Keratinocyte (primary cell): ENCODE measurements around the gene EPB41L4B. TPM values are rescaled to one million over a fixed set of nuclear protein-coding genes. Genes with fewer than 3 reads are reported as not detected.

ENCODE experiments used
- DNase-seq: peaks from one replicate; pipeline ENCODE4 v3.0.0-alpha.2; 2011; ENCODE audit warnings: low read depth, missing footprints, low spot score
- FAIRE-seq: peaks from 2 replicates; lab custom pipeline; 2011; peaks lifted over from hg19 to GRCh38; lab: Jason Lieb, UNC
- H2AFZ ChIP-seq: 2 replicates; pipeline ENCODE4 v1.6.0; 2012; ENCODE audit warnings: low read length, control low read depth, inconsistent platforms; ENCODE audit not compliant: control insufficient read depth
- H3K27ac ChIP-seq: 2 replicates; pipeline ENCODE4 v1.5.1; 2011; ENCODE audit warnings: low read length; ENCODE audit not compliant: control insufficient read depth, insufficient read depth
- H3K27me3 ChIP-seq: 3 replicates; pipeline ENCODE4 v1.6.0; 2011; ENCODE audit warnings: low read length; ENCODE audit not compliant: control insufficient read depth, insufficient read depth; ENCODE audit errors: extremely low read depth
- H3K36me3 ChIP-seq, 2 experiments: 2 replicates in 1 of 2; 3 replicates in 1 of 2; pipeline ENCODE4 v1.5.1; 2011; ENCODE audit warnings: low read length in 2 of 2, mild to moderate bottlenecking in 1 of 2; ENCODE audit not compliant: control insufficient read depth in 2 of 2, insufficient read depth in 2 of 2; ENCODE audit errors: extremely low read depth in 1 of 2
- H3K4me1 ChIP-seq: 3 replicates; pipeline ENCODE4 v1.5.1; 2011; ENCODE audit warnings: low read length; ENCODE audit not compliant: control insufficient read depth, insufficient read depth; ENCODE audit errors: extremely low read depth
- H3K4me2 ChIP-seq: 3 replicates; pipeline ENCODE4 v1.6.0; 2011; ENCODE audit warnings: low read depth, low read length; ENCODE audit not compliant: control insufficient read depth, insufficient read depth; ENCODE audit errors: extremely low read depth
- H3K4me3 ChIP-seq, 3 experiments: fragments of 200-600 bp in 1 of 3; sonication (generic) in 1 of 3; 2 replicates in 2 of 3; 3 replicates in 1 of 3; pipeline ENCODE4 v1.5.1; 2011 to 2016; ENCODE audit warnings: low read length in 3 of 3, mild to moderate bottlenecking in 3 of 3, control low read depth in 2 of 3, inconsistent platforms in 1 of 3, low read depth in 1 of 3, mixed read lengths in 1 of 3, mixed run types in 1 of 3, moderate library complexity in 1 of 3; ENCODE audit not compliant: control insufficient read depth in 2 of 3, insufficient read depth in 2 of 3; ENCODE audit errors: extremely low read depth in 1 of 3
- H3K79me2 ChIP-seq: 2 replicates; pipeline ENCODE4 v1.6.0; 2012; ENCODE audit warnings: low read length; ENCODE audit not compliant: control insufficient read depth, insufficient read depth
- H3K9ac ChIP-seq: 3 replicates; pipeline ENCODE4 v1.6.0; 2011; ENCODE audit warnings: low read length; ENCODE audit not compliant: control insufficient read depth, insufficient read depth; ENCODE audit errors: extremely low read depth
- H3K9me1 ChIP-seq: 3 replicates; pipeline ENCODE4 v1.6.0; 2011; ENCODE audit warnings: low read length; ENCODE audit not compliant: control insufficient read depth, insufficient read depth; ENCODE audit errors: extremely low read depth
- H3K9me3 ChIP-seq: 2 replicates; pipeline ENCODE4 v1.5.1; 2012; ENCODE audit warnings: low read depth, low read length; ENCODE audit not compliant: control insufficient read depth
- H4K20me1 ChIP-seq: 3 replicates; pipeline ENCODE4 v1.6.0; 2011; ENCODE audit warnings: low read length; ENCODE audit not compliant: control insufficient read depth, insufficient read depth; ENCODE audit errors: extremely low read depth
- EZH2 ChIP-seq: IDR thresholded peaks from one replicate; pipeline ENCODE4 v1.6.1; 2012; ENCODE audit warnings: inconsistent platforms, mild to moderate bottlenecking, low read length, moderate library complexity
- dilution Hi-C: fragments of 300-500 bp; cut with MboI; formaldehyde crosslinking; loops from one replicate; pipeline ENCODE4 v1.7.0; 2020; ENCODE audit warnings: low sequenced_read_pairs; ENCODE audit not compliant: extremely low pct_ligation_motif_present
- polyA plus RNA-seq, 5 experiments: library from polyadenylated mRNA; depleted of rRNA in 3 of 5; stranded (reverse) in 3 of 5; stranded (forward) in 1 of 5; unstranded in 1 of 5; fragments of >200 nt; gene quantifications; 1 replicate in 1 of 5; 2 replicates in 3 of 5; 3 replicates in 1 of 5; pipeline versions ENCODE4 v1.2.1 to v1.2.3, GENCODE V29; 2011 to 2012; ENCODE audit warnings: missing spikeins in 2 of 5, low read depth in 1 of 5, low replicate concordance in 1 of 5
- TF ChIP-seq, protein P1 (sequence below), 3 experiments: IDR thresholded peaks in 1 of 3; conservative IDR thresholded peaks in 1 of 3; optimal IDR thresholded peaks in 1 of 3; 2 replicates in 2 of 3; 3 replicates in 1 of 3; pipeline versions ENCODE3 to v1.5.1; 2011; ENCODE audit warnings: low read length in 3 of 3, mild to moderate bottlenecking in 3 of 3, moderate library complexity in 2 of 3, control low read depth in 1 of 3, inconsistent platforms in 1 of 3; ENCODE audit not compliant: insufficient read depth in 2 of 3; ENCODE audit errors: extremely low read depth in 1 of 3

EPB41L4B gene
- polyA plus RNA-seq, 1 donor (not counting 4 experiments of a cell fraction or from before 2014, with no cell fraction given), result 13.7 TPM

DNA sequence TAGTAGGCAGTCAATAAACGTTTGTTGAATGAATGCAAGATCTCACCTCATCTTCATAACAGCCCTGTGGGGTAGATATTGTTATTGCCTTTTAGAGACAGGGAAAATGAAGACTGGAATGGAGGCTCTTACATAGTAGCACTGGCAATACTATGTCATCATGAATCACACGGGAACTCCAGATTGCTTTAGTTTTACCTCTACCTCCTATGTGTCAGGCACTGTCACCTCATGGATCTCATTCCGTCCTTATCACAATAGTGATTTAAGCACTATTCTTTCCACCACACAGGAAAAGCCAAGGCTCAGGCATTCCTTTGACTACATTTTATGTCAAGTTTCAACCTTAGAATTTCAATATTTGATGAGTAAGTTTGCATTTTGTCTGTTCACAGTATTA, 2.9 kb upstream of the EPB41L4B start:
- H3K4me1 ChIP-seq, result peaks cover 22% of the 10 kb centered on the region
- no peak overlapping the region for H3K9ac ChIP-seq
- DNase-seq, result no peak
- no peak overlapping the region for H3K4me3 ChIP-seq
- no peak overlapping the region for H3K4me2 ChIP-seq
- no peaks in the 10 kb centered on the region for H3K36me3 ChIP-seq
- TF ChIP-seq, protein P1, sequence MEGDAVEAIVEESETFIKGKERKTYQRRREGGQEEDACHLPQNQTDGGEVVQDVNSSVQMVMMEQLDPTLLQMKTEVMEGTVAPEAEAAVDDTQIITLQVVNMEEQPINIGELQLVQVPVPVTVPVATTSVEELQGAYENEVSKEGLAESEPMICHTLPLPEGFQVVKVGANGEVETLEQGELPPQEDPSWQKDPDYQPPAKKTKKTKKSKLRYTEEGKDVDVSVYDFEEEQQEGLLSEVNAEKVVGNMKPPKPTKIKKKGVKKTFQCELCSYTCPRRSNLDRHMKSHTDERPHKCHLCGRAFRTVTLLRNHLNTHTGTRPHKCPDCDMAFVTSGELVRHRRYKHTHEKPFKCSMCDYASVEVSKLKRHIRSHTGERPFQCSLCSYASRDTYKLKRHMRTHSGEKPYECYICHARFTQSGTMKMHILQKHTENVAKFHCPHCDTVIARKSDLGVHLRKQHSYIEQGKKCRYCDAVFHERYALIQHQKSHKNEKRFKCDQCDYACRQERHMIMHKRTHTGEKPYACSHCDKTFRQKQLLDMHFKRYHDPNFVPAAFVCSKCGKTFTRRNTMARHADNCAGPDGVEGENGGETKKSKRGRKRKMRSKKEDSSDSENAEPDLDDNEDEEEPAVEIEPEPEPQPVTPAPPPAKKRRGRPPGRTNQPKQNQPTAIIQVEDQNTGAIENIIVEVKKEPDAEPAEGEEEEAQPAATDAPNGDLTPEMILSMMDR (optimal IDR thresholded peaks at IDR 0.05 in 1 of 3, IDR thresholded peaks at IDR 0.05 in 1 of 3, conservative IDR thresholded peaks at IDR 0.05 in 1 of 3; ENCODE audit: extremely low read depth in 1 of 3, insufficient read depth in 2 of 3, low read length in 3 of 3), result no peak
- TF ChIP-seq EZH2, result no peak
- H3K79me2 ChIP-seq, result no peaks in the 10 kb centered on the region
- no peak overlapping the region for H3K27ac ChIP-seq
- no peaks in the 10 kb centered on the region for H3K27me3 ChIP-seq
- no peak overlapping the region for H2AFZ ChIP-seq
- dilution Hi-C loops, result no loop called here
- no peak for FAIRE-seq
- H4K20me1 ChIP-seq, result no peaks in the 10 kb centered on the region
- H3K9me3 ChIP-seq, result no peaks in the 10 kb centered on the region
- H3K9me1 ChIP-seq, result peaks cover 2% of the 10 kb centered on the region

DNA sequence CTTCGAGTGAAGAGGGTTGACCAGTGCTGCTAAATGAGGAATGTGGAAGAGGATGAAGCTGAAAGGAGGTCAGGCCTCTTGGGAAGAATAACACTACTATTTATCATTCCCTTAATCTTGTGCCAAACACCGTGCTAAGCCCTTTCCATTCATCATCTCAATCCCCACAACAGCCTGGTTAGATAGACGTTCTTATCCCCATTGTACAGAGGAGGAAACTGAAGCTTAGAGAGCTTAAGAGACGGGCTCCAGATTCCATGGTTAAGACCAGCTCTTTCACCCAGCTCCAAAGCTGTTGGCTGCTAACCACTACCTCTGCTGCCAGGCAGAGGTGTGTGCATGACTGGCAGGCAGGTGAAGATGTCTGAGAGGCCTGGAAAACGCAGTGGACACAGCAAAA, 868 bp upstream of the EPB41L4B start:
- Histone ChIP-seq H3K27ac (no peak overlapping the region), H3K9me3 (no peaks in the 10 kb centered on the region), H3K9me1 (peaks cover 7% of the 10 kb centered on the region), H4K20me1 (no peaks in the 10 kb centered on the region), H3K4me3 (no peak overlapping the region), H2AFZ (no peak overlapping the region), H3K36me3 (no peaks in the 10 kb centered on the region), H3K4me2 (no peak overlapping the region), H3K27me3 (no peaks in the 10 kb centered on the region), H3K9ac (no peak overlapping the region), H3K79me2 (no peaks in the 10 kb centered on the region), H3K4me1 (peaks cover 35% of the 10 kb centered on the region)
- no peak for FAIRE-seq
- dilution Hi-C loops, result no loop called here
- DNase-seq, result no peak
- TF ChIP-seq EZH2, result no peak
- TF ChIP-seq, protein P1 (optimal IDR thresholded peaks at IDR 0.05 in 1 of 3, IDR thresholded peaks at IDR 0.05 in 1 of 3, conservative IDR thresholded peaks at IDR 0.05 in 1 of 3; ENCODE audit: extremely low read depth in 1 of 3, insufficient read depth in 2 of 3, low read length in 3 of 3), result no peak
